22Rv1 (cell line): Measurements from ENCODE around the gene RBM34.

Source experiments
- CTCF ChIP-seq: fragments of 450-650 bp; IDR thresholded peaks from 2 replicates; pipeline ENCODE4 v1.5.1; 2017; ENCODE audit warnings: mild to moderate bottlenecking
- ZFX ChIP-seq: fragments of 450-650 bp; IDR thresholded peaks from 2 replicates; pipeline ENCODE4 v1.6.1; 2017; ENCODE audit warnings: antibody characterized with exemption, borderline replicate concordance

- TF ChIP-seq CTCF = no peak
- TF ChIP-seq ZFX = no peak
These were observed 10.0 kb downstream of the RBM34 start for GRCh38 chr1:235151033-235151432.
